H4 (cell line): ENCODE results near the gene DPAGT1. TPM values are rescaled to one million over a fixed set of nuclear protein-coding genes. Genes with fewer than 3 reads are reported as not detected.

Experiments
- DNase-seq: peaks from one replicate; pipeline ENCODE4 v3.0.0-alpha.2; 2015; ENCODE audit warnings: low spot score
- total RNA-seq: library from RNA; depleted of rRNA; stranded (reverse); fragments of >200 nt; shearing (Covaris generic); gene quantifications from 2 replicates; pipeline ENCODE4 v1.2.3, GENCODE V29; 2014; rRNA removed

DPAGT1 gene
- total RNA-seq, 1 experiment from 2014 or later = 43.7 TPM

DNA sequence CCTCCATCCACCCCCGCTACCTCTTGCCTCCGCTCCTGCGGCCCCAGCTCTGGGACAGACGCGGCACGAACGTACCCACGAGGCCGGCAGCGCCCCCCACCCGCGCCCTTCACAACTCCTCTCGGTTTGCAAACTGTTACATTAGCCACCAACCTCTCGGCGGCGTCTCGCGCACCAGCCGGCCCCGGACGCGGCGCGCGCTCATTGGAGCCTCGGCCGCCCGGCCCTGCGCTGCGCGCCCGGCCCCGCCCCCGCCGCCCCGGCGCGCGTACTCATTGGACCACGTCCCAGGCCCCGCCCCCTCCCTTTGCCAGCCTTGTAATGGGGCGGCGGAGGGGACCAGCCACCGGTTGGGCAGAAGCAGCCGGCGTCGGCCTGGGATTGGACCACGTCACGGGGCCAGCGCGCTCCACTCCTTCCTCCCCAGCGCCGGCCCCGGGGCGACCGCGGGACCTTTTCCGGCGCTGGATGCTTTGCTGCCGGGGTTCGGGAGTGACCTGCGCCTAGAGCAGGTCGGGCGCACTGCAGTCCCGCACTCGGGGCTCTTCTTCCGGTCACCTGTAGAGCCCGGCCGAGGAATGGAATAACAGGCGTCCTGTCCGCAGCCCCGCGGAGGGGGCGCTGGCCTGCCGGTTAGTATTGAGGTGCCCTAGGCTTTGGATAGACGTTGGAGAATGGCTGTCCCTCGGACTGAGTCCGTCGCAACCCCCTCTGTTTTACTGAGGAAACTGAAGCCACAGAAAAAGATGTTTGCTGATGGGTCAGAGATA is 44.5 kb downstream of the DPAGT1 start, which contains the start of gene HYOU1:
Gene HYOU1 (minus strand): TSS at position 206 of the 770 bp plus-strand sequence. CDS start 1,045 bp downstream, outside the sequence.
- DNase-seq = peak; percentile 93

DNA sequence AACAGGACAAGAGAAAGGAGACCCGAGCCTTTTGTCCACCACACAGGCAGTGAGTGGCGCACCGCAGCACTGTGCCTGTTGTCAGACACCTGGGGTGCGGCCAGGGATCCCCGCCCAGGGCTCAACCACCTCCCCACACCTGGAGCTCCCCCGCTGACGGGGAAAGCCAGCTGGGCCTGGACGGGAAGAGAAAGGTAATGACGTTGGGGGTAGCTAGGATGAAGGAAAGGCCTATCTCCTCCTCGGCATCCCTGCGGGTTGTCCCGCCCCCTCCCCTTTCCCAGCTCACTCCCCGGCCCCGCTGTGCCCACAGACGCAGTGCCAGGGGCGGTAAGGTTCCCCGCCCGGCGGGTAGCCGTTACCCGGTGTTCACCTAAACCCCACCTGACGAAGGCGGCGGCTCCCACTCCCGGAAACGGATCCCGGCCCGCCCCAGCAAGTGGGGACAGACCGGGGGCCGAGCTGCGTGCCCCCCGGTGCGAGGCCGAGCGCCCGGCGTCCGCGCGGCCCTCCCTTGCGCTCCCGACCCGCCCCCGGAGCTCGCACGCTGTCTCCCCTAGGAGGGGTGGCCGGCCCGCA is 45.1 kb downstream of the DPAGT1 start:
- no peak for DNase-seq

DNA sequence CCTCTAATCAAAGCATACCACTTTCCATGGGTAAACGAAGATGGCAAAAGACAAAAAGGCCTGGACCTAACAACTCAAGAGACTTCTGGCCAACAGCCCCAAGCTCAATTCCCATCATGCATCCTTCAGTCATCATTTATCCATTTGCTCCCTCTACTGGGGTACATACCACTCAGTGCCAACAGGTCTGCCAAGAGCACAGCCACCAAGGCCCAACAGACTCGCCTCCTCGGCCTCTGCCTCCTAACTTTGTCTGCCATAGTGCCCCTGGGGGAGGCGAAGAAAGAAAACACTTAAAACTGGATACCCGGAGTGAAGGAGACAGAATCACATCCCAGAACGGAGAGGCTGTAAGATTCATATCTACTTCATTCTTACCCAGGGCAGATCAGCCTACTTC is 45.8 kb downstream of the DPAGT1 start:
- no peak for DNase-seq

DNA sequence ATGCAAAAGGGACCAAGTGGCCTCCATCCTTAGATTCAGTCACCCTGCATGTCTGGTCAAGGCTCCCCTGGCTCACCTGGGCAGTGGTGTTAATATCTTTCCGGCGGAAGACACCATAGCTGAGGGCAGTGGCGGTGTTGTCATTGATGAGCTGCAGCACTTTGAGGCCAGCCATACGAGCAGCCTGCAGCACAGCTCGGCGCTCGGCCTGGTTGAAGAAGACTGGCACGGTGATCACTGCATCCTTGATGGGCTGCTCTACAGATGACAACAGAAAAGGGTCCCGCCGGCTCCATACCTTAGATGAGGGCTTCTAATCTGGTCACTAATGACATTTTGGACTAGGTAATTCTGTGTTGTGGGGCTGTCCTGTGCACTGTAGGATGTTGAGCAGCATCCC is 47.2 kb downstream of the DPAGT1 start:
- DNase-seq = no peak

DNA sequence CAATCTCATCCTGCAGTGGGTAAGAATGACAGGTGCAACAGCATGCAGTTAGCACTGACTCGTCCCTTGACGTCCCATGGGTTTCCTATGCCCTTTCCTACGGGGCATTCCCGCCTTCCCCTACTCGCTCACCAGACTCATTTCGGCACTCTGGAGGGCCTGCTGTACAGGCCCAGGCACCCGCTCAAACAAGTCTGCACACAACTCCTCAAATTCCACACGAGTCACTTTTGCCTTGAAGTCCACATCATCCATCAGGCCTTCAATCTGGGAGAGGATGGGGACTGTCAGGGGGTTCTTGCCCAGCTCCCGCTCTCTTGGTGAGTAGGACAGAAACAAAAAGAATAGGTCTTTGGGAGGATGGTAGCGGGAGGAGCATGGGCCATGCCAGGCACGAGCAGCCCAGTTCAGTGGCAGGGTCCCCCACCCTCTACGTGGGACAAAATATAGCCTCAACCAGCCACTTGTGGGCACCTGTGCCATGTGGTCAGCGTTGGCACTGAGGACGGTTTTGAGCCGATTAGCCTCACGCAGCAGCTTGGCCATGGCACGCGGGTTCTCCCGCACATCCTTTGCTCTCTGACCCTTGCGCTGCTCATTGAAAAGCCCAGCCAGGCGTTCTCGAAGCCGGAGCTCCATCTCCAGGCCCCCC is 49.4 kb downstream of the DPAGT1 start:
- no peak for DNase-seq

DNA sequence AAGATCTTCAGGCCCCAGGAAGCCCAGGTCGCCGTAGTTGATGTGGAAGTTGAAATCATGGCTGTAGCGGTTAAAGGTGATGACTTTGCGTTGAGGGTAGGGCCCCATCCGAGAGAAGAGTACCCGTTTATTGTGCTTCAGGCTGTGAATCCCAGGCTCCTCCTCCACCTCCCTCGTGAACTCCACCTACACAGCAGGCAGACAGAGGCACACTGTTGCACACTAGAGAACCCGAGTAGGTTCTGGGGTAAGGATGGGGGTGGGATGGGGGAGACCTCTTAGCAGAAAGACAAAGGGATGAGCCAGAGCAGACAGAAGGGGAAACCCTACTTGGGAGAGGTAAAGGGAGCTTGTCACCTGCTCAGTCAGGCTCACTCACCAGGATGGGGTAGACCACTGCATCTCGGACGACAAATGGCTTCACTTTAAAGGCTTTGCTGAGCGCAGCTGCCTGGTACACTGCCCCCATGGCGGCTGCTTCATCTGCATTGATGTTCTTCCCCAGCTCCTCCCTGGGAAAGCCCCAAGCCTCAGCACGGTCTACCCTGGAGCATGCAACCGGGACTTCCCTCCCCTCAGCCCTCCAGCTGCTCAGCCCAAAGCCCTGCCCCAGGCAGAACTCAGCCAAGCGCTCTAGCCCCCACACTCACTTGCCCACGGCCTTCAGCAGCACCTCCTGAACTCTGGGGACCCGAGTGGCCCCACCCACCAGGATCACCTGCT is 50.1 kb downstream of the DPAGT1 start:
- no peak for DNase-seq

DNA sequence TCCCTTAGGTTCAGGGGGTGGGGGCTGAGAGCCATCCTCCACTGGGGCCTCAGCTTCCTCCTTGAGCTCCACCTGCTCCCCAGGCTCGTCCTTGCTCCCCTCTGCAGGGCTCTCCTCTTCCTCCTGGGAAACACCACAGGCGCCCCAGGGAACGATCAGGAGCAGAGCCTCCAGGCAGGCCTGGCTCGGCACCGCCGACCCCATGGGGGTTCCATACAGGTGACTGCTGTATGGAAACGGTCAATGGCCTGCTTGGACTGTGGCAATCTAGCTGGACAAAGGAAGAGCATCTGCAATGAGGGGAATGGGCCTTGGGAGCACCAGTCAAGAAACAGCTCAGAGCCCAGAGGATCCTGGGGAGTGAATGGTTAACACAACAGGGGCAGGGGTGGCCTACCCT is 52.6 kb downstream of the DPAGT1 start:
- no peak for DNase-seq

DNA sequence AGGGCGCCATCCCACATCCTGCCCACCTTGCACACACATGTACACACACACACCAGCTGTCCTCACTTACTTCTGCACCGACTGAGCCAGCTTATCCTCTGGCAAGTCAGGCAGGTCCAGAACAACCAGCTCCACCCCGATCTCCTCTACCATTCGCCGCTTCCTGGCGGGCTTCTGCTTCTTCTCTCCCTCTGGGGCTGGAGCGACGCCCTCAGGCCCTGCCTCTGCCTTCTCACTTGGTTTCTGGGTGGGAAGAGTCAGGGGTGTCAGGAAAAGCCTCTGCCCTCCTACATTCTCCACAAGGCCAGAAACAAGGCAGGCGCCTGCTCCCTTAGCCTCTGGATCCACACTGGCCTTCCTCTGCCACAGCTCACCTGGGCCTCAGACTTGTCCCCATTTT is 53.0 kb downstream of the DPAGT1 start:
- DNase-seq = no peak

DNA sequence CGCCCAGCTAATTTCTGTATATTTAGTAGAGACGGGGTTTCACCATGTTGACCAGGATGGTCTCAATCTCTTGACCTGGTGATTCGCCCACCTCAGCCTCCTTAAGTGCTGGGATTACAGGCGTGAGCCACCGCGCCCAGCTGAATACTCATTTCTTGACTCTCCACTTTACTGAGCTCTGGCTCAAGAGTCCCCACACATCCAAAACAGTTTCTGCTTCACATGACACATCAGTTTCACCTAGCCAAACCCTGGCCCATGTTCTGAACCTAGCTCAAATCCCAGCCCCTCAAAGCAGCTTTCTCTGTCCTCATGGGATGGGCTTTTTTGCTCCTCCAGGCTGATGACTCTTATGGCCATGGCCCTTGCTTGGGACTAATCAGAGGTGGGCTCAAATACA is 54.4 kb downstream of the DPAGT1 start:
- no peak for DNase-seq

Other genes with a start within 250 kb of the DPAGT1 start
- gene CXCR5, start 218.0 kb downstream of the DPAGT1 start, total RNA-seq = not detected in 2 replicates
- gene BCL9L, start 175.9 kb downstream of the DPAGT1 start, total RNA-seq = 3.3 and 7.5 TPM in 2 replicates
- gene UPK2, start 145.6 kb downstream of the DPAGT1 start, total RNA-seq = not detected in 2 replicates
- not detected in 2 replicates for gene FOXR1, start 130.1 kb downstream of the DPAGT1 start, total RNA-seq
- 11.9 and 14.4 TPM in 2 replicates for gene CENATAC, start 103.7 kb downstream of the DPAGT1 start, total RNA-seq
- gene RPS25, start 83.5 kb downstream of the DPAGT1 start, total RNA-seq = 3,227 and 3,660 TPM in 2 replicates
- 118 and 134 TPM in 2 replicates for gene TRAPPC4, start 83.1 kb downstream of the DPAGT1 start, total RNA-seq
- 21.7 and 26.6 TPM in 2 replicates for gene SLC37A4, start 71.0 kb downstream of the DPAGT1 start, total RNA-seq
- 134 and 143 TPM in 2 replicates for gene HYOU1, start 44.6 kb downstream of the DPAGT1 start, total RNA-seq
- gene VPS11, start 34.0 kb downstream of the DPAGT1 start, total RNA-seq = 13.8 and 19.2 TPM in 2 replicates
- gene HMBS, start 17.0 kb downstream of the DPAGT1 start, total RNA-seq = 6.2 and 16.4 TPM in 2 replicates
- gene C2CD2L, start 5.5 kb upstream of the DPAGT1 start, total RNA-seq = 2.3 and 5.1 TPM in 2 replicates
- gene HINFP, start 19.7 kb upstream of the DPAGT1 start, total RNA-seq = 6.1 and 7.2 TPM in 2 replicates
- 0.25 TPM in 1 of 2 replicates, not detected in the other for gene ABCG4, start 47.2 kb upstream of the DPAGT1 start, total RNA-seq
- gene NLRX1, start 66.9 kb upstream of the DPAGT1 start, total RNA-seq = 14.3 and 14.7 TPM in 2 replicates
- not detected in 2 replicates for gene NHERF4, start 83.6 kb upstream of the DPAGT1 start, total RNA-seq
- gene CBL, start 104.5 kb upstream of the DPAGT1 start, total RNA-seq = 7.3 and 11.0 TPM in 2 replicates
- 66.0 and 88.8 TPM in 2 replicates for gene MCAM, start 215.3 kb upstream of the DPAGT1 start, total RNA-seq
- 4.1 and 6.8 TPM in 2 replicates for gene RNF26, start 232.7 kb upstream of the DPAGT1 start, total RNA-seq
- not detected in 2 replicates for gene C1QTNF5, start 239.0 kb upstream of the DPAGT1 start, total RNA-seq
- not detected in 2 replicates for gene MFRP, start 244.9 kb upstream of the DPAGT1 start, total RNA-seq